ENCODE data around the gene CNGB1.

CNGB1 gene

DNA sequence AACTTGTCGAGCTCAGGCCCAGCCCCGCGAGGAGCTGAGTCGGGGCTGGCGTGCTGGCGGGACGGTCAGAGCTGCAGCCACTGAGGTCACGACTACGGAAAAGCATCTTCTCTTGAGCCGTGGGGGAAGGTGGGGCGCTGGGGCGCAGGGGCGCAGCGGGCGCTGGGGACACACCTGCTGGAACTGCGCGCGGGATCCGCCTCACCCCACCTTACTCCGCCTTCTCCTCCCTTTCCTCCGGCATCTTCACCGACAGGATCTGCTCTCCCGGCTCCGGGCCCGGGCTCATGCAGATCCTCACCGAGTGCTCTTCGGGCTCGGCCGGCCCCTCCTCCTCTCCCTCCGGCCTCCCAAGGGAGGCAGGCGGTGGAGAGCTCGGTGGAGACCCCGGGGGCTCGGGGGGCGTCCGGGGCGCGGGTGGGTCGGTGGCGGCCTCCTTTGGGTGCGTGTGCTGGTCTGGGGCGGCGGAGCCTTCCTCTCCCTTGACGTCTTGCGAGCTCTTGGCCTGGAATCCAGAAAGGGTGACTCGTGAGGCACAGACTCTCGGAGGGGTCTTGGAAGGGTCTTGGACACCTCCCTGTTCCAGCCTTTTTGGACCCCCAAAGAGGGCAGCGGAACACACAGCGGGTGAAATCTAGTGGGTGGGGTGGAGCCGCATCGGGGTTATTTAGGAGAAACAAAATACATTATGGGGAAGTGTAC, 86.8 kb downstream of the CNGB1 start:
- Histone ChIP-seq H3K4me2 (ENCODE audit: low read length) (no peak overlapping the region), H4K12ac (ENCODE audit: low read depth, low read length) (no peak overlapping the region), H2AFZ (ENCODE audit: insufficient read depth, low read length, poor library complexity) (no peak overlapping the region), H2AK5ac (ENCODE audit: low read length) (no peak overlapping the region), H3K4me1 (ENCODE audit: control insufficient read depth in 1 of 2, insufficient read depth in 2 of 2, low read length in 2 of 2) (no peaks in the 10 kb centered on the region), H3K79me1 (ENCODE audit: low read length) (no peaks in the 10 kb centered on the region), H3K4ac (ENCODE audit: low read depth, low read length) (no peak overlapping the region), H2BK12ac (ENCODE audit: low read length) (no peak overlapping the region), H3K14ac (ENCODE audit: low read length) (no peak overlapping the region), H2BK5ac (ENCODE audit: low read depth, low read length, poor library complexity) (no peak overlapping the region), H3K27me3 (ENCODE audit: insufficient read depth, low read length) (no peaks in the 10 kb centered on the region), H3K27ac (ENCODE audit: low read depth, low read length) (no peak overlapping the region), H4K91ac (ENCODE audit: low read depth, low read length) (no peak overlapping the region), H3K36me3 (ENCODE audit: control insufficient read depth in 1 of 2, insufficient read depth in 2 of 2, low read length in 2 of 2) (no peaks in the 10 kb centered on the region), H3K4me3 (ENCODE audit: low read depth, low read length) (no peak overlapping the region), H3K79me2 (ENCODE audit: control insufficient read depth, insufficient read depth, low read length, poor library complexity) (no peaks in the 10 kb centered on the region), H3K23ac (ENCODE audit: low read length) (no peak overlapping the region), H4K8ac (ENCODE audit: low read depth, low read length) (no peak overlapping the region), H3K9me3 (ENCODE audit: insufficient read depth, low read depth, low read length) (peaks cover 4% of the 10 kb centered on the region), H2BK120ac (ENCODE audit: insufficient read depth, low read length, poor library complexity) (no peak overlapping the region), H3K18ac (ENCODE audit: low read length) (no peak overlapping the region), H3K9ac (ENCODE audit: low read length) (no peak overlapping the region)
- no peak for DNase-seq
- no CpG with 5 or more reads among the region's 51 CpGs for WGBS (ENCODE audit: extremely low coverage, insufficient coverage, insufficient read length)

DNA sequence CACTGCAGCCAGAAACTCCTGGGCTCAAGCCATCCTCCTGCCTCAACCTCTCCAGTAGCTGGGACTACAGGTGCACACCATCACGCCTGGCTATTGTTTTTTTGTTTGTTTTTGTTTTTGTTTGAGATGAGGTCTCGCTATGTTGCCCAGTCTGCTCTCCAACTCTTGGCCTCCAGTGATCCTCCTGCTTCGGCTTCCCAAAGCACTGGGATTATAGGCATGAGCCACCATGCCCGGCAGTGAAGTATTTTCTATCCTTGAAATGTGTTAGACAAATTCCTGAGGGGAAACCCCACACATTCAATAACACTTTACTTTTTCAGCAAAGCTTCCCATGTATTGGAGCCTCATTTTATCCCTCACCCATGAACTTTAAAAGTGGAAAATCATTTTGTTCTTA, 87.4 kb downstream of the CNGB1 start:
- Histone ChIP-seq H2AK5ac (ENCODE audit: low read length) (no peak overlapping the region), H3K27me3 (ENCODE audit: insufficient read depth, low read length) (no peaks in the 10 kb centered on the region)
- no CpG with 5 or more reads among the region's 4 CpGs for WGBS (ENCODE audit: extremely low coverage, insufficient coverage, insufficient read length)

DNA sequence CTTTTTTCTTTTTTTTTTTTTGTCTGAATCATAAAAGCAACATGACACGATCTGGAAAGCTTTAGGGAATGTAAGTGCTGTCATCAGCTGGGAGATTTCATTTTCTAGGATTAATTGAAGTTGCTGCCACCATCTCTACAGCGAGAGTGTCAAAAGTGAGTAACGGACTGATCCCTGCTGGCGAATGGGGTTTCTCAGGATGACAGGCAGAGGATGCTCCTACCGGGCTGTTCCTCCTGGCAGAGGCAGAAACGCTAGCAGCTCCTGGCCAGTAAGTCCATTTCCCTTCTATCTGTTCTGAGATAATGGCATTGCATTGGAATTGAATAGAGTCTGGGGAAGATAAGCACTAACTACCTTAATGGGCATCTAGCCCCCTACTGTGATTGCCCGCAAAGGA, 88.1 kb downstream of the CNGB1 start:
- no peak overlapping the region for H2BK120ac ChIP-seq (ENCODE audit: insufficient read depth, low read length, poor library complexity)

More for the DNA sequence above, 87.4 kb downstream of the CNGB1 start:
- H3K23ac ChIP-seq (ENCODE audit: low read length): no peak overlapping the region
- no peak overlapping the region for H2BK5ac ChIP-seq (ENCODE audit: low read depth, low read length, poor library complexity)
- no peaks in the 10 kb centered on the region for H3K79me1 ChIP-seq (ENCODE audit: low read length)
- no peak overlapping the region for H3K9ac ChIP-seq (ENCODE audit: low read length)
- H3K18ac ChIP-seq (ENCODE audit: low read length): no peak overlapping the region
- H3K79me2 ChIP-seq (ENCODE audit: control insufficient read depth, insufficient read depth, low read length, poor library complexity): no peaks in the 10 kb centered on the region
- H3K9me3 ChIP-seq (ENCODE audit: insufficient read depth, low read depth, low read length): peaks cover 4% of the 10 kb centered on the region
- no peak overlapping the region for H3K27ac ChIP-seq (ENCODE audit: low read depth, low read length)
- no peak overlapping the region for H4K91ac ChIP-seq (ENCODE audit: low read depth, low read length)
- no peak overlapping the region for H2BK12ac ChIP-seq (ENCODE audit: low read length)
- no peak overlapping the region for H2AFZ ChIP-seq (ENCODE audit: insufficient read depth, low read length, poor library complexity)
- H2BK120ac ChIP-seq (ENCODE audit: insufficient read depth, low read length, poor library complexity): no peak overlapping the region
- no peaks in the 10 kb centered on the region for H3K36me3 ChIP-seq (ENCODE audit: control insufficient read depth in 1 of 2, insufficient read depth in 2 of 2, low read length in 2 of 2)
- no peak for DNase-seq
- H4K8ac ChIP-seq (ENCODE audit: low read depth, low read length): no peak overlapping the region
- H4K12ac ChIP-seq (ENCODE audit: low read depth, low read length): no peak overlapping the region
- no peak overlapping the region for H3K4me3 ChIP-seq (ENCODE audit: low read depth, low read length)
- H3K4ac ChIP-seq (ENCODE audit: low read depth, low read length): no peak overlapping the region
- H3K4me2 ChIP-seq (ENCODE audit: low read length): no peak overlapping the region
- H3K4me1 ChIP-seq (ENCODE audit: control insufficient read depth in 1 of 2, insufficient read depth in 2 of 2, low read length in 2 of 2): no peaks in the 10 kb centered on the region
- H3K14ac ChIP-seq (ENCODE audit: low read length): no peak overlapping the region

DNA sequence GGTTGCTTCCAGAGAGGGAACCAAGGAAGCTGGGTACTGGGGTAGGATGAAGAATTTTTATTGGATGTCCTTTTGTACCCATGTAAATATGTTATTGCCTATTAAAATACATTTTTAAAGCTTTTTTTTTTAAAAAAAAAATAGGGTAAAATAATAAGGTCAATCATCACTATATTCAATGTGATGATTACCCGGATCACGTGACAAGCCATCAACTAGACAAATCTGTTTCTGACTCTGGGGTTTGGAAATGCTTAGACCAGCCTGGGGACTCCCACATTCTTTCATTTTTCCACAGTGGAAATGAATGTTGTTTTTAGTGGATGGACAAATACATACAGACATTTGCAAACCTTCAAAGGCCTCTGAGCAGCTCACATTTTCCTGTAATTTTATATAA, 88.7 kb downstream of the CNGB1 start:
- H4K91ac ChIP-seq (ENCODE audit: low read depth, low read length): no peak overlapping the region
- no peaks in the 10 kb centered on the region for H3K27me3 ChIP-seq (ENCODE audit: insufficient read depth, low read length)
- no peak overlapping the region for H2BK12ac ChIP-seq (ENCODE audit: low read length)
- H3K79me1 ChIP-seq (ENCODE audit: low read length): no peaks in the 10 kb centered on the region
- H2BK120ac ChIP-seq (ENCODE audit: insufficient read depth, low read length, poor library complexity): no peak overlapping the region
- H4K12ac ChIP-seq (ENCODE audit: low read depth, low read length): no peak overlapping the region
- H4K8ac ChIP-seq (ENCODE audit: low read depth, low read length): no peak overlapping the region
- no peak overlapping the region for H3K14ac ChIP-seq (ENCODE audit: low read length)
- no peak for DNase-seq
- H2BK5ac ChIP-seq (ENCODE audit: low read depth, low read length, poor library complexity): no peak overlapping the region
- no CpG with 5 or more reads among the region's 2 CpGs for WGBS (ENCODE audit: extremely low coverage, insufficient coverage, insufficient read length)
- H3K27ac ChIP-seq (ENCODE audit: low read depth, low read length): no peak overlapping the region
- H3K79me2 ChIP-seq (ENCODE audit: control insufficient read depth, insufficient read depth, low read length, poor library complexity): no peaks in the 10 kb centered on the region
- no peak overlapping the region for H3K23ac ChIP-seq (ENCODE audit: low read length)
- H3K4me1 ChIP-seq (ENCODE audit: control insufficient read depth in 1 of 2, insufficient read depth in 2 of 2, low read length in 2 of 2): no peaks in the 10 kb centered on the region
- H2AFZ ChIP-seq (ENCODE audit: insufficient read depth, low read length, poor library complexity): no peak overlapping the region
- no peak overlapping the region for H3K4ac ChIP-seq (ENCODE audit: low read depth, low read length)
- H3K4me2 ChIP-seq (ENCODE audit: low read length): no peak overlapping the region
- H3K36me3 ChIP-seq (ENCODE audit: control insufficient read depth in 1 of 2, insufficient read depth in 2 of 2, low read length in 2 of 2): no peaks in the 10 kb centered on the region
- H3K4me3 ChIP-seq (ENCODE audit: low read depth, low read length): no peak overlapping the region
- H3K9me3 ChIP-seq (ENCODE audit: insufficient read depth, low read depth, low read length): peaks cover 4% of the 10 kb centered on the region
- H3K9ac ChIP-seq (ENCODE audit: low read length): no peak overlapping the region
- no peak overlapping the region for H2AK5ac ChIP-seq (ENCODE audit: low read length)
- H3K18ac ChIP-seq (ENCODE audit: low read length): no peak overlapping the region

More for the DNA sequence above, 88.1 kb downstream of the CNGB1 start:
- WGBS (ENCODE audit: extremely low coverage, insufficient coverage, insufficient read length): no CpG with 5 or more reads among the region's 7 CpGs
- H4K12ac ChIP-seq (ENCODE audit: low read depth, low read length): no peak overlapping the region
- H3K9ac ChIP-seq (ENCODE audit: low read length): no peak overlapping the region
- no peaks in the 10 kb centered on the region for H3K79me2 ChIP-seq (ENCODE audit: control insufficient read depth, insufficient read depth, low read length, poor library complexity)
- no peaks in the 10 kb centered on the region for H3K79me1 ChIP-seq (ENCODE audit: low read length)
- no peaks in the 10 kb centered on the region for H3K27me3 ChIP-seq (ENCODE audit: insufficient read depth, low read length)
- no peak overlapping the region for H3K27ac ChIP-seq (ENCODE audit: low read depth, low read length)
- H3K18ac ChIP-seq (ENCODE audit: low read length): no peak overlapping the region
- no peaks in the 10 kb centered on the region for H3K36me3 ChIP-seq (ENCODE audit: control insufficient read depth in 1 of 2, insufficient read depth in 2 of 2, low read length in 2 of 2)
- no peaks in the 10 kb centered on the region for H3K4me1 ChIP-seq (ENCODE audit: control insufficient read depth in 1 of 2, insufficient read depth in 2 of 2, low read length in 2 of 2)
- H4K91ac ChIP-seq (ENCODE audit: low read depth, low read length): no peak overlapping the region
- no peak overlapping the region for H3K4ac ChIP-seq (ENCODE audit: low read depth, low read length)
- no peak for DNase-seq
- no peak overlapping the region for H2BK12ac ChIP-seq (ENCODE audit: low read length)
- H3K9me3 ChIP-seq (ENCODE audit: insufficient read depth, low read depth, low read length): peaks cover 4% of the 10 kb centered on the region
- no peak overlapping the region for H2AK5ac ChIP-seq (ENCODE audit: low read length)
- H2BK5ac ChIP-seq (ENCODE audit: low read depth, low read length, poor library complexity): no peak overlapping the region
- no peak overlapping the region for H3K14ac ChIP-seq (ENCODE audit: low read length)
- H2AFZ ChIP-seq (ENCODE audit: insufficient read depth, low read length, poor library complexity): no peak overlapping the region
- H3K4me2 ChIP-seq (ENCODE audit: low read length): no peak overlapping the region
- H3K4me3 ChIP-seq (ENCODE audit: low read depth, low read length): no peak overlapping the region
- no peak overlapping the region for H3K23ac ChIP-seq (ENCODE audit: low read length)
- no peak overlapping the region for H4K8ac ChIP-seq (ENCODE audit: low read depth, low read length)

Data from trophoblast cell (in vitro differentiated cells and primary cell).